Activated CD4-positive, alpha-beta T cell treated with anti-CD3 and anti-CD28 coated beads, Interleukin-10, Interleukin-2, amounts not matched to agents 100 ng/mL and 50 ng/mL, durations not matched to agents 16 hours and 8 hours (primary cell): ENCODE results near the gene RPL10A.
"Not testable (repeated sequence)": the region's sequence is repeated elsewhere in the genome, so short reads cannot be mapped to it uniquely, and the experiment has no call there.

Experiments used
- DNase-seq: peaks from one replicate; pipeline ENCODE4 v3.0.0-alpha.2; 2020

The RPL10A gene

GRCh38 chr6:35515939-35516338 is 47.7 kb downstream of the RPL10A start:
- DNase-seq = not testable (repeated sequence)

- no peak for DNase-seq
These were observed 48.5 kb downstream of the RPL10A start for GRCh38 chr6:35516712-35517111.

GRCh38 chr6:35517978-35518377 is 49.8 kb downstream of the RPL10A start:
- DNase-seq = not testable (repeated sequence)

- no peak for DNase-seq
These were observed 50.5 kb downstream of the RPL10A start for GRCh38 chr6:35518566-35519312.

- no peak for DNase-seq
These were observed 51.3 kb downstream of the RPL10A start for GRCh38 chr6:35519313-35520015.
